GM06990 (cell line): Measurements from ENCODE around the gene GLP2R.
"Not testable (repeated sequence)": the region's sequence is repeated elsewhere in the genome, so short reads cannot be mapped to it uniquely, and the experiment has no call there.

Experiments
- DNase-seq: peaks from one replicate; pipeline ENCODE4 v3.0.0-alpha.2; 2011; ENCODE audit not compliant: insufficient read length; ENCODE audit errors: extremely low read depth
- H3K27me3 ChIP-seq: replicated peaks from 2 replicates; pipeline ENCODE4 v1.6.0; 2011; ENCODE audit warnings: low read length; ENCODE audit not compliant: control insufficient read depth, insufficient read depth
- H3K36me3 ChIP-seq: 2 replicates; pipeline ENCODE4 v1.5.1; 2011; ENCODE audit warnings: low read length; ENCODE audit not compliant: control insufficient read depth, insufficient read depth
- H3K4me3 ChIP-seq: replicated peaks from 2 replicates; pipeline ENCODE4 v1.5.1; 2011; ENCODE audit warnings: low read depth, mild to moderate bottlenecking, control low read depth, low read length
- TF ChIP-seq, protein P1 (sequence below): IDR thresholded peaks from 2 replicates; pipeline ENCODE4 v1.5.1; 2011; ENCODE audit warnings: low read length, control low read depth, mild to moderate bottlenecking, inconsistent platforms; ENCODE audit not compliant: insufficient read depth, poor library complexity, severe bottlenecking

The GLP2R gene

DNA sequence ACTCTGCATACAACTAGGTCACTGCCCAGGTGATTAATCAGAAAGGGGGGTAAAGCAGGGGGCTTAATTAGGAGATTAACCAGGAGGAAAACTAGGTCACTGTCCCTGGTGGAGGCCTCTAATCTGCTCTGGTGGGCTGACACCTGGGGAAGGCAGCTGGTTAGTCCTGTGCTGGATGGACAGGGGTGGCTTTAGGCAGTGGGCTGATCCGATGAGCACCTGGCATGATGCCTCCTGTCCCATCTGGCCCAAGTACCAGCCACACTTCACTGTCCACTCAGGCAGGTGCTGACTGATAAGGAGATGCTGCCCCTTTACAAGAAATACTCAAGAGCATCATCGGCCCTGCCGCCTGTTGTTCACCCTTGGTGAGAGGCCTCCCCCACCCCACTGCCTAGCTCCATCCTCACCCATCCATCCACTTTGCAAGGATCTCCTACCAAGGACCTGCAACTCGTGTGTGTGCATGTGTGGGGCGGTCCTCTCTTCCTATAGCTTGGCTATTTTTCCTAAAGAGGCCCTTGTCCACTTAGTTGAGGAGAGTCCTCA, 93.2 kb downstream of the GLP2R start:
- TF ChIP-seq, protein P1, sequence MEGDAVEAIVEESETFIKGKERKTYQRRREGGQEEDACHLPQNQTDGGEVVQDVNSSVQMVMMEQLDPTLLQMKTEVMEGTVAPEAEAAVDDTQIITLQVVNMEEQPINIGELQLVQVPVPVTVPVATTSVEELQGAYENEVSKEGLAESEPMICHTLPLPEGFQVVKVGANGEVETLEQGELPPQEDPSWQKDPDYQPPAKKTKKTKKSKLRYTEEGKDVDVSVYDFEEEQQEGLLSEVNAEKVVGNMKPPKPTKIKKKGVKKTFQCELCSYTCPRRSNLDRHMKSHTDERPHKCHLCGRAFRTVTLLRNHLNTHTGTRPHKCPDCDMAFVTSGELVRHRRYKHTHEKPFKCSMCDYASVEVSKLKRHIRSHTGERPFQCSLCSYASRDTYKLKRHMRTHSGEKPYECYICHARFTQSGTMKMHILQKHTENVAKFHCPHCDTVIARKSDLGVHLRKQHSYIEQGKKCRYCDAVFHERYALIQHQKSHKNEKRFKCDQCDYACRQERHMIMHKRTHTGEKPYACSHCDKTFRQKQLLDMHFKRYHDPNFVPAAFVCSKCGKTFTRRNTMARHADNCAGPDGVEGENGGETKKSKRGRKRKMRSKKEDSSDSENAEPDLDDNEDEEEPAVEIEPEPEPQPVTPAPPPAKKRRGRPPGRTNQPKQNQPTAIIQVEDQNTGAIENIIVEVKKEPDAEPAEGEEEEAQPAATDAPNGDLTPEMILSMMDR = no peak
- peaks cover 35% of the 10 kb centered on the region for H3K36me3 ChIP-seq
- no peak for DNase-seq
- H3K4me3 ChIP-seq = no peak overlapping the region
- no peaks in the 10 kb centered on the region for H3K27me3 ChIP-seq

DNA sequence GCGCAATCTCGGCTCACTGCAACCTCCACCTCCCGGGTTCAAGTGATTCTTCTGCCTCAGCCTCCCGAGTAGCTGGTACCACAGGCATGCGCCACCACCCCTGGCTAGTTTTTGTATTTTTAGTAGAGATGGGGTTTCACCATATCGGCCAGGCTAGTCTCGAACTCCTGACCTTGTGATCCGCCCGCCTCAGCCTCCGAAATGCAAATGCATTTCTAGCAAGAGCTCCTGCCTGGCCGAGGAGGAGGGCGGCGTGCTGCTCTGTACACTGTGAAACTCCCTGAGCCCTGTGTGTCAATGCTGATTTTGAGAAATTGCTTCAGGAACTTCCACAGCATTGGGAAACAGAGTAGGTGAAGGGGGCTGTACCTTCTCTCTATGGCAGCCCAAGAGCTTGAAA, 95.5 kb downstream of the GLP2R start:
- H3K4me3 ChIP-seq, H3K27me3 ChIP-seq, DNase-seq: not testable (repeated sequence)
- peaks cover 31% of the 10 kb centered on the region for H3K36me3 ChIP-seq

DNA sequence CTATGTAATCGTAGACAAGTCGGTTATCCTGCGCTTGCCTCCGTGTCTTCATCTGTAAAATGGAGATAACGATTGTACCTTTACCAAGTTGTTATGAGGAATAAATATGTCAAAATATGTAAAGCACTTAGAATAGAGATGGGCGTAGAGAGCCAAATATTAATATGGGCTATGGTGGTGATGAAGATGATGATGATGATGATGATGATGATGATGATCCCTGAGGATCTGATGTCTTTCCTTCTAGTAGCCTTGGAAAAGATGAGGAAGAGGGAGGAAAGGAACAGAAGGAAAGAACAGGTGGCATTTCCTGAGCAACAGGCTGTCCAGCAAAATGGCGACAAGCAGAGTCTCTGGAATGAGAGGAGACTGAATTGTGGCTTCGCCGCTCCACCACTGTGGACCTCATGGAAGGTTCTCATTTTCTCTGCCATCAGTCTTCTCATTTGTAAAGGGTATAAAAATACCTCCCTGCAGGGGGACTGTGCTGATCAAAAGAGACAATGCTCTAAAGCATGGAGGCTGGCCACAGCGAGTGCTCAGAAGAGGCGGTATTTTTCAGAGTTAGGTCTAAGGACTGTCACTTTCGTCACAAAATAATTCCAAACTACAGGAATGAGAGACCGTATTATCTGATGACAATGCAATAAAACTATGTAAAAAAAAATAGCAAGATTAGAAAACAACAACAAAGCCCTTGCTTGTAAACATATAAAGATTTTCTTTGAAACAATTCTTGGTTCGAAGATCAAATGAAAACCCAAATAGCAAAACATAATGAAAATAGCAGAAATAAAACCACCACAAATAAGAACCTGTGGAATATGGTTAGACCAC, 96.5 kb downstream of the GLP2R start:
- TF ChIP-seq, protein P1 = no peak

DNA sequence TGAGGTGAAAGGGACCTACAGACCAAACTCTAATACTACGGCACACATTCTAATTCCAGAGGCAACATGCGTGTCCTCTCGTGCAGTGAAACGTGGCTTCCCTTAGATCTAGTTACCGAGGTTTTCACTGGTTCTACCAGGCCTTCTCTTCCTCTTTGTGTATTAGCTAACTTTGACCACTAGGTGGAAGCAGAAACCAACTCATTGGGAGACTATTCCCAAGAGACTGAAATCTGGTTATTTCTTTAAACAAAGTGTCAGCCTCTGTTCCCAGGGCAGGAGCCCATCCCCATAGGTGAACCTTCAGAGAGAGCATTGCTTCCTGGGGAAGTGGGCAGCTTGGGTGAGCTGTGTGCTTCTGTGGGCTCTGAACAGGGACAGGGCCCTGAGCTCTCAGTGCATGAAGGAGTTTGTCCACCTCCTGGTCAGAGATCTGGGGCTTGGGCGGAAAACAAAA, 99.0 kb downstream of the GLP2R start:
- Histone ChIP-seq H3K36me3 (peaks cover 10% of the 10 kb centered on the region), H3K27me3 (no peaks in the 10 kb centered on the region), H3K4me3 (no peak overlapping the region)
- TF ChIP-seq, protein P1 = peak; percentile 77
- peak; percentile 31 for DNase-seq

More for the DNA sequence above, 96.5 kb downstream of the GLP2R start:
- DNase-seq = no peak
- H3K27me3 ChIP-seq = no peaks in the 10 kb centered on the region
- H3K4me3 ChIP-seq = no peak overlapping the region
- peaks cover 25% of the 10 kb centered on the region for H3K36me3 ChIP-seq

DNA sequence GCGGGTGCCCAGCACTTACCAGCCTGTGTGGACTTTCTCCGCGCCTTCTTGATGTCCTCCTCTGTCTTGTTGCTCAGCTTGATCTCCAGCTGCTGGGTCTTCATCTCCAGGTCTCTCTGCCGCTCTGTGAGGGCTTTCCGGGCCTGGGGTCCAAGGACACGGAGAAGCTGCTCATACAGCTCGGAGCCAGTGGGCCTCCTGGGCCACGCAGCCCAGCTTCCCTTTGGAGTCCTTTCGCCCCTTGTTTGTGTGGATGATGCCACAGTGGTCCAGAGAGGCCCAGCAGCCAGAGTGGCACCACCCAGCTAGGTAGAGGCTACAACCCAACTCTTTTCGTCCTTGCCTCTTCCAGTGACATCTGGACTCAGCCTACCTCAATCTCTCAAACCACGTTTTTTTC, 99.7 kb downstream of the GLP2R start:
- Histone ChIP-seq H3K36me3 (peaks cover 10% of the 10 kb centered on the region), H3K27me3 (no peaks in the 10 kb centered on the region), H3K4me3 (no peak overlapping the region)
- TF ChIP-seq, protein P1 = no peak
- DNase-seq = no peak

DNA sequence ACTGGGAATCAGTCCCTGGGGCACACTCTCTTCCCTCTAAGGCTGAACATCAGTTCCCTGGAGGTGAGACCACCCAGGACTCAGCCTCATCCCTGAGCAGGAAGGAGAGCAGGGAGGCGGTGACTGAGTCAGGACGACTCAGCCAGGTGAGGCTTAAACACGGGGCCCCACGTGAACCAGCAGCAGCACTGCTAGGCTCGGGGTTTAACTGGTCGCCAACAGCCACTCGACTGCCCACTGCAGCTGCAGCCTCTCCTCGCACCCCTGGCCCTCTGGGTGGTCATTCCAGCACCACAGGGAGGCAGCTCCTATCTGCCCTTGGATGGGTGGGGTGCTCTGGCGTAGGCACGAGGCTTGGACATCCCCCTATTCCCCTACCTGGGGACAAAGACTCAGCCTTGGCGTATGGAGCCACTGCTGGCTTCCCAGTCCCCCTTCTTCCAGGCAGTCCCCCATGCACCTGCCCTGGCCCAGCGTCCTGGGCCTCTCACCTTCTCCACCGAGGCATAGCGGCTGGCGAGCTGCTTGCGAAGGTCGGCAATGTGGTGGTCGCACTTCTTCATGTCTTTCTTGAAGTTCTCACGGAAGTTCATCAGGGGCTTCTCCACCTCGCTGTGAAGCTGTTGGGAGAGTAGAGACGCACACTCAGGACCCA, 100.6 kb downstream of the GLP2R start:
- DNase-seq = no peak
- TF ChIP-seq, protein P1 = no peak
- H3K36me3 ChIP-seq = peaks cover 11% of the 10 kb centered on the region
- H3K27me3 ChIP-seq = no peaks in the 10 kb centered on the region
- no peak overlapping the region for H3K4me3 ChIP-seq
